OCI-M2 (cell line): ENCODE measurements around the gene TMEM115.
A peak's percentile ranks its signal among the peaks of the same experiment; 100 is the strongest.

Experiments used
- DNase-seq: peaks from one replicate; lab custom pipeline; 2025; ENCODE audit not compliant: unreplicated experiment; lab: John Stamatoyannopoulos, UW

The TMEM115 gene

GRCh38 chr3:50353245-50354004 lies 5.9 kb downstream of the TMEM115 start:
- no peak for DNase-seq

DNA sequence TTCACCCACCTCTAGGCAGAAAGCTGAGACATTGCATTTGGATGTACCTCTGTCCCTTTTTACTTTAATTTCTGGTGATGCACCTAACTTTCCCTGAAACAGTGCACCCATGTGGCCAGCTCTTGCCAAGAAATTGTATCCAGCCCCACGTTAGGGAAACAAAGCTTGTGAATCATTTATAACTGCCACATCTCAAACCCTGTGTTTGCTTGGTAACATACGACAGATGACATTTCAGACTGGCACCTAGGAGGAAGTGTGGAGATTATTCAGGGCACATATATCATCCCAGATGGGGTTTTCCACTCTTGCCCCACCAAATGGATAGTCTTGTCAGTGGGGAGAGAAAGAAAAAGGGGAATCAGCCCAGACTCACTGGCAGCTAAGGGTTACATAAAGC lies 6.5 kb downstream of the TMEM115 start:
- DNase-seq = no peak

DNA sequence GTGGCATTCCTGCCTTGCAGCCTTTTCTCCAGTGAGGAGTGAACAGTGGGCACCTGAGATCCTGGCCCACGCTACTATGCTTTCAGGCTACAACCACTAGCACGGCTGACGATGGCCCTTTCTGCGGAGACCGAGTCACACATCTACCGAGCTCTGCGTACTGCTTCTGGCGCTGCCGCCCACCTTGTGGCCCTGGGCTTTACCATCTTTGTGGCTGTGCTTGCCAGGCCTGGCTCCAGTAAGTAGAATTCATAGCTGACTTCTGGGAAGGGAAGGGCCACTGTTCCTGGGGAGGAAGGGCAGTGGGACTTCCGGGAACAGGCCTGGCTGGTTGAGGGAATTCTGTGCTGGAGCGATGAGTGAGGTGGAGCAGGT lies 8.0 kb downstream of the TMEM115 start:
- DNase-seq = no peak

DNA sequence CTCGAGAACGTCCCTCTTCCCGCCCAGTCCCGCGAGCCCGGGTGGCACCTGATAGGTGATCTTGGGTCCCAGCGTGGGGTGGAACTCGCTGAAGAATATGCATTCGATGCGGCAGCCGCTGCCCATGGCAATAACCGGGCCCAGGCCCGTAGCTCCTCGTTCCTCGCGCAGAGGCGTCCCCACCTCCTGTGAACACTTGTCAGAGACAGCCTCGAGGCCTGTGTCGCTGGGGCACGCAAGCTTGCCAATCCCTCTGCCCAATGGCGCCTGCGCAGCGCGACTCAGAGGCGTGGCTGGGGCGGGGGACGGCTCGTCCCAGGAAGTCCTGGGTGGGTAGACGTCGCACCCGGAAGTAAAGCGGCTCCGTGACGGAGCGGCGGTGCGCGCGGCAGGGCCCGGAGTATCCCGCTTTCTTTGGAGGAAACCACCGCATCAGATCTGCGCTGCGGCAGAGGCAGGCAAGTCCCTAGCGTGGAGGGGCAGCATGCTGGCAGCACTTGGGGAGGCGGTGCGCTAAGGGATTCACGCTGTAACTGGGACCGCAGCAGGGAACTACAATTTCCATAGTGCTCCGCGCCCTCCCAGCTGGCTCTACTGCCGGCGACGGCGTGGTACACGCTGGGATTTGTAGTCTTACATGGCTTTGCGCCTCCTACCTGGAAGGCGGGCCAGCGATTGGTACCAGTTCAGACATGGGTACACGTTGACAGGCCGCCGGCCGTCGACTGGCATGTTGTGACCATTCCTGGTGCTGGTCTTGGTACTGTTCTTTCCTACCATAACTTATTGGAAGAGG lies 8.6 kb downstream of the TMEM115 start, which contains the start of the genes CYB561D2 and NPRL2:
Gene CYB561D2, plus strand, starts transcription at position 336 of the 796 bp plus-strand sequence. CDS start 572 bp downstream, outside the sequence.
Gene NPRL2, minus strand, starts transcription at position 249 of the 796 bp plus-strand sequence. Its CDS starts 123 bp downstream, at position 126.
- peak; percentile 85 for DNase-seq

- no peak for DNase-seq
Observed at GRCh38 chr3:50350213-50350526, 9.2 kb downstream of the TMEM115 start.

DNA sequence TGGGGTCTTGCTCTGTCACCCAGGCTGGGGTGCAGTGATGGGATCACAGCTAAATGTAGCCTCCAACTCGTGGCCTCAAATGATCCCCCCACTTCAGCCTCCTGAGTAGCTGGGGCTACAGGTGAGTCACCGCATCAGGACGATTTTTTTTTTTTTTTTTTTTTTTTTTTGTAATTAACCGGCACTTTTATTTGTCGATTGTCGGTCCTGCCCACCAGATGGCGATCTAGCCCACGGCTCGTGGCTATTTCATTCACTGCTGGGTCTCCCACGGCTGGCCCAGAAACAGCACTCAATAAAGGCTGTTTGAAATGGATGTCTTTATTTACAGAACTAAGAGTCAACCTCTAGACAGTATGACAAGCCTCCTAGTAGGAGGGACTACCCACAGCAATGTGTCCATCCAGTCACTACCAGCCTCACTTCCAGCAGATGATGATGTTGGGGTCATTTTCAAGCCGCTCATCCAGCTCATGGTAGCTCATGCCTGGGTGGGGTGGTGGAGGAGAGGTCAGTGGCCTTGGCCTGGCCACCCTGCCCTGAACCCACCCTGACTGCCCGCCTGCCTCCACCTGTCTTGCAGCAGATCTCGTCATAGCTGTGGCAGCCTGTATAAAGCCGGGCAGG lies 12.0 kb downstream of the TMEM115 start:
- DNase-seq = no peak

DNA sequence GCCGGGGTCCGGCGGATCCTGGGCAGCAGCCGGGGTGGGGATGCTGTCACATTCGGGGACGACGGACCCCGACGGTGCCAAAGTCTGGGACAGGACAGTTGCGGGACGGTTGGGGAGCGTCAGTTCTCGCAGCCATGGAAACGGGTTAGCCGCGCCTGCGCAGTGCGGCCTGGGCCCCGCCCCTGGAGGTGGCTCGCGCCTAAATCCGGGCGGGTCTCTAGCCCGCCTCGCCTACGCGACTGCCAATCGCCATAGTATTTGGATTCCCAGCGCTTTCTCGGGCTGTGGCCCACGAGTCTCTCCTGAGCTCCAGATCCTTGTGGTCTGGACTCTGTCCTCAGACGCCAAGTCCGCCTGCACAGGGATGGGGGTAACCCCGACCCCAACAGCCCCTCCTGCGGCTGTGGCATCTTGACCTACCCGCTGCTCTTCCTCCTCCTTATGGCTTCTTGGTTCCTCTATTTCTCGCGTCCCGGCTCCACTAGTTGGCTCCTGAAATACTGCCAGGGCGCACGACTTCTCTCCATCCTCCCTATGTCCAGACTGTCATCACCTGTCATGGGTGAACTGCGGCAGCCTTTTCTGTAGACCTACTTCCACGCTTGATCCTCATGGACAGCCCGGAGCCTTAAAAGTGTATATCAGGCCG lies 13.6 kb downstream of the TMEM115 start, which contains the start of gene ZMYND10:
Gene ZMYND10, minus strand, starts transcription at position 147 of the 649 bp plus-strand sequence. CDS start 153 bp downstream, outside the sequence.
- DNase-seq = no peak

DNA sequence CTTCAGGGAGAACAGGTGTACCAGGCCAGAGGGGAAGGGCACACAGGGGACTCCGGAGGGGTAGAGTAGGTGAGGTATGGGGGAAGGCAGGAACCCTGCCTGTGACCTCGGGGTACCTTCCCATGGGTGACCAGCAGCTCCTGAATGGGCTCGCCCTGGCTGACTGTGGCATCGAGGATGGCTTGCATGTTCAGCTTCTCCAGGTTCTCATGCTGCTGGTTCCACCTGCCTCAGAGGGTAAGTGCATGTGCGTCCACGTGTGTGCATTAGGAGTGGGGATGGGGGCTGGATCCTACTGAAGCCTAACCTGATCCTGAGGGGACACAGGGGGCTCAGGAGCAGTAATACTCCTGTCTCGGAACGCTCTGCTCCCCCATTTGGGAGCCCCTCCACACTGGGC lies 14.3 kb downstream of the TMEM115 start:
- no peak for DNase-seq

GRCh38 chr3:50342813-50343633 lies 16.3 kb downstream of the TMEM115 start:
- no peak for DNase-seq

DNA sequence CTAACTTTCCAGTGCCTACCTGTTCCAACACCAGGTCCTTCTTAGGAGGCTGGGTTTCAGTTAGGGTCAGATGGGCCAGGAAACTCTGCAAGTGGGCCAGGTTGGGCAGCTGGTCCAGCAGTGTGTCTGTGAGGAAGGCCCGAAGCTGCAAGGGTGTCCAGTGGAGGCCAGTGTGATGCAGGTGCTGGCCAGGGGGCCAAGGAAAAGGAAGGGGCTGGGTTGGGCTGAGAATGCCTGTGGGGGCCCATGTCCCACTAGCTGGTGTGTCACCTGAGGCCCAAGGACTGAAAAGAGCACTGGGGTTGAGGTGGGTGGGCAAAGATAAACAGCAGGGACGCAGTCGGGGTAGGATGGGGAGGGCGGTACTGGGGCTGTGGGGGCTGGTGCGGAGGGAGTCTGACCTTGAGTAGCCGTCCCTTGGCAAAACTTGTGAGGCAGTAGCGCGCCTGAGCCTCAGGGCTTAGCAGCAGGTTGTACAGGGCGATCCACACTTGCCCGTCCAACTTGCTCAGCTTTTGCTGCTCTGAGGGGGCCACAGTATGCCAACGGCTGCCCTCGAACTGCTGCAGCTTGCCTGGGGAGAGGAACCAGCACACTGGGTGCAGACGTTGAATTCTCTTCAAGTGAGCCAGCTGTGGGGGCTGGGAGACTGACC lies 17.2 kb downstream of the TMEM115 start:
- DNase-seq = no peak

GRCh38 chr3:50341537-50341936 lies 17.8 kb downstream of the TMEM115 start:
- no peak for DNase-seq

DNA sequence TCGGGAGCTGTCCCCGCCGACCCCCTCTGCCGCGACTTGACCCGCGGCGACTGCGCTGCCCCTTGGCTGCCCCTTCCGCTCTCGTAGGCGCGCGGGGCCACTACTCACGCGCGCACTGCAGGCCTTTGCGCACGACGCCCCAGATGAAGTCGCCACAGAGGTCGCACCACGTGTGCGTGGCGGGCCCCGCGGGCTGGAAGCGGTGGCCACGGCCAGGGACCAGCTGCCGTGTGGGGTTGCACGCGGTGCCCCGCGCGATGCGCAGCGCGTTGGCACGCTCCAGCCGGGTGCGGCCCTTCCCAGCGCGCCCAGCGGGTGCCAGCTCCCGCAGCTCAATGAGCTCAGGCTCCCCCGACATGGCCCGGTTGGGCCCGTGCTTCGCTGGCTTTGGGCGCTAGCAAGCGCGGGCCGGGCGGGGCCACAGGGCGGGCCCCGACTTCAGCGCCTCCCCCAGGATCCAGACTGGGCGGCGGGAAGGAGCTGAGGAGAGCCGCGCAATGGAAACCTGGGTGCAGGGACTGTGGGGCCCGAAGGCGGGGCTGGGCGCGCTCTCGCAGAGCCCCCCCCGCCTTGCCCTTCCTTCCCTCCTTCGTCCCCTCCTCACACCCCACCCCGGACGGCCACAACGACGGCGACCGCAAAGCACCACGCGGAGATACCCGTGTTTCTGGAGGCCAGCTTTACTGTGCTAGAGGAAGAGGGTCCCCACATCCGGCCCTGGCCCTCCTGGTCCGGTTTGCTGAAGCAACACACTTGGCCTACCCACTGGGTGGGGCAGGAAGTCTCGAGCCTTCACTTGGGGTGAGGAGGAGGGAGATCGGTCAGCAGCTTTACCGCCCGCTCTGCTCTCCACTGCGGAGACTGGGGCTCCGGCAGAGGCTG lies 18.6 kb downstream of the TMEM115 start, which contains the start of gene RASSF1:
Gene RASSF1, minus strand, starts transcription at position 389 of the 882 bp plus-strand sequence. Its CDS starts 31 bp downstream, at position 358.
- no peak for DNase-seq

DNA sequence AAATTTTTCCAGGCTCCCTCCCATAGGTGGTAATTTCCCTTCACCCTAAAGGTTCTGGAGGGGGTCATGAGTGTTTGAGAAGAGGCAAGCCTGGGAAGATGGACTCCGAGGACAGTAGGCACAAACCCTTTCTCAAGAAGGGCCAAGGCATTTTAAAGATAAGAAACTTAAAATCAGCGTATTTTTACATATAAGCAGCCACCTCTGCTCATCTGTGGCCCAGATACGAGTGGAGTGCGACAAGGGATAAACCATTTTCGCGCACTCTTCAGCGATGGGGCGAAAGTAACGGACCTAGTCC lies 19.2 kb downstream of the TMEM115 start:
- no peak for DNase-seq

- no peak for DNase-seq
Observed at GRCh38 chr3:50339485-50340146, 19.7 kb downstream of the TMEM115 start.

DNA sequence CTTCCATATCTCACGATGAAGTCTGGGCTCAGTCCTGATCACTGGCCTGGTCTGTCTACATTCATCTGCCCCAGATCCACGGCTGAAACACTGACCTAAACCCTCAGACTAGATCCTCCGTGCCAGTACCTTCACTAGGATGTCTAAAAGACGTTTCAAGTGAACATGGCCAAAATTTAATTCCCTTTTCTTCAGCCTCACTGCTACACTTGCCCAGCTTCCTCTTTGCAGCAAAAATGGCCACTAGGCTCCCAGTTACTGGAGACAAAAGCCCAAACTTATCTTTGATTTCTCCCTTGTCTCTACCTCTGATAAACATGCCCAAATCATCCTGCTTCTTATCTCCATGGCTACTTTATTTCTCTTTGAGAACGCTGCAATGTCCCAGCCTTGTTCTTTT lies 20.4 kb downstream of the TMEM115 start:
- DNase-seq = no peak

DNA sequence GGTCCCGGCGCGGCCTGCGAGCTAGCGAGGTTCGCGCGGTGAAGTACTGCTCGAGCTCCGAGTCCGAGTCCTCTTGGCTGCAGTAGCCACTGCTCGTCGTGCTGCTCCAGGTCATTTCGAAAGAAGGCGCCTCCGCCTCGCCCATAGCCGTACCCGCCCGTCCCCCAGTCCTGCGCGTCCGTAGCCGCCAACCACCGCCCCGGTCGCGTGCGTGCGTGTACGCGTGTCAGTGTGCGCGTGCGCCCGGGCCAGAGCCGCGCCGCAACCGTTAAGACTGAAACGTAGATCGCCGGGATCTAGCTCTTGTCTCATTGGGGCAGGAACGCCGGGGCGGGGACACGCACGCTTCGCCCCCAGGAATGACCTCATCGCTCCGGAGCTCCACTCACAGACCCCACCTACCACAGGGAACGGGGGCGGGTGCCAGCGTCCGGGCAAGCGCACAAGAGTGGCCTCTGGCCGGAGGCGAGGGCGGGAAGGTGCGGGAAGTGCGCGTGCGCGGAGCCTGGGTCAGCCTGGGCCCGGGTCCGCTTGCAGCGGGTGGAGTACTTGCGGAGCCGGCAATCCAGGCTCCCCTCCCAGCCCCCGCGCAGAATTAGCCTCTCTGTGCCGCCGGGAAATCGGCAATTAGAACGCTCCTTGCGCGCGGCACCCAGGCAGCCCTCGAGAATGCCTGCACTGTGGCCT lies 22.0 kb downstream of the TMEM115 start:
- DNase-seq = peak; percentile 63

DNA sequence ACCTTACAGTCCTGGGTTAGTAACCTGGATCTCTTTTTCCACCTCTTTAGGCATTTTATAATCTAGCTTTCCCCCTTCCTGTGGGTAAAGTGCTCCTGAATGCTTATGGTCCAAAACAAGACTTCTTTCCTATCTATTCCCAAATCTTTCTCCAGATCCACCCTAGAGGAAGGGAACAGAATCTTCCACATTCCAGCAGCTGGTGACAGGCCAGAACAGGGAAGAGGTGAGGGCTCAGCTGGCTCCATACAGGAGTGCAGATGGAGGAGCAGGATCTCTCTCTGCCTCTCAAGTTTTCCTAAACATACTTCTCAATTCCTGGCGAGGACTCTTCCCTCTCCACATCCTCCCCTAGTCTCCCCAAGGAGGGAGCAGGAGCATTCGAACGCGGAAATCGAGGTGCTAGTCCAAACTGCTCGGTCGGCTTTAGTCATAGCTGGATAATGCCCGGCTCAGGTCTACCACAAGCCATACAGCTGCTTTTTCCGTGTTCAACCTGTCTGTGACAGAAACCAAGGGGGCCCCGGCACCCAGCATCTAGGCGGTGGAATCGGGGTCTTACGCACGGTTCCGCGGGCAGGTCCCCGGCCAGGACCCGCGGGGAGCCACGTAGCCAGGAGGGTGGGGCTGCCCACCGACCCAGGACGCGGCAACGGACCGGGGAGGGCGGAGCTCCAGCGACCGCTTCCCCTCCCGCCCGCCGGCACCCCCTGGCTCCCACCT lies 22.7 kb downstream of the TMEM115 start:
- no peak for DNase-seq
